Activated T-helper 9 cell treated with anti-CD3 and anti-CD28 coated beads, Interleukin-2, amount 50 U/mL, for 16 hours (primary cell): Measurements from ENCODE around the gene FRMD3.
"Not testable (repeated sequence)": the region's sequence is repeated elsewhere in the genome, so short reads cannot be mapped to it uniquely, and the experiment has no call there.

Experiments
- DNase-seq: peaks from one replicate; pipeline ENCODE4 v3.0.0-alpha.2; 2020; ENCODE audit warnings: low read depth

Gene FRMD3

DNA sequence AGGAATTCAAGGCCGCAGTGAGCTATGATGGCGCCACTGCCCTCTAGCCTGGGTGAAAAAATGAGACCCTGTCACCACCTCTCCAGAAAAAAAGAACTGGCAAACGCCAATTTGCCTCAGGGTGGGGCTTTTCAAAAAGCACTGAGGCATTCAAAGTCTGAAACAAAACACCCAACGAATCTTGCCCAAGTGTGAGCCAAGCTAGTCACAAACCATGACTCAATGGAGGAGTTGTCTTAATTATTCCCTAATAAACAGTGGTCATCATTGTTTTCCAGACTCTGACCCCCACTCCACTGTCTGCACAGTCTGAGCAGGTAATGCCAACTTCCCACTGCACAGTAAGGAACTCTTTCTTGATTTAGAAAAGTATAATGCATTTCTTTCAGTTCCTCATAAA lies 16.8 kb downstream of the FRMD3 start:
- no peak for DNase-seq

DNA sequence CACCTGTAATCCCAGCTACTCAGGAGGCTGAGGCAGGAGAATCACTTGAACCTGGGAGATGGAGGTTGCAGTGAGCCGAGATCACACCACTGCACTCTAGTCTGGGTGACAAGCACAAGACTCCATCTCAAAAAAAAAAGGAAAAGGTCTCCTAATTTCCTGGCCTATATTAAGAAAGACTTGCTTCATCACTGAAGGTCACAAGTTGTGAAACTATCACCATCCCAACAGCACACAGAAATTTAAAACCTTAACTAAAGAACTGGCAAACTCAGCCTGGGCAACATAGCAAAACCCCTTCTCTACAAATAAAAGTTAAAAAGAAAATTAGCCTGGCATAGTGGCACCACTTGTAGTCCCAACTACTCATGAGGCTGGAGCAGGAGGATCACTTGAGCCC lies 17.2 kb downstream of the FRMD3 start:
- no peak for DNase-seq

- DNase-seq: no peak
These were observed 17.9 kb downstream of the FRMD3 start for GRCh38 chr9:83520292-83520691.

- not testable (repeated sequence) for DNase-seq
These were observed 20.2 kb downstream of the FRMD3 start for GRCh38 chr9:83517980-83518379.

GRCh38 chr9:83514767-83515166 lies 23.4 kb downstream of the FRMD3 start:
- DNase-seq: no peak

GRCh38 chr9:83512621-83513020 lies 25.6 kb downstream of the FRMD3 start:
- no peak for DNase-seq

- DNase-seq: no peak
These were observed 27.1 kb downstream of the FRMD3 start for GRCh38 chr9:83511051-83511450.

DNA sequence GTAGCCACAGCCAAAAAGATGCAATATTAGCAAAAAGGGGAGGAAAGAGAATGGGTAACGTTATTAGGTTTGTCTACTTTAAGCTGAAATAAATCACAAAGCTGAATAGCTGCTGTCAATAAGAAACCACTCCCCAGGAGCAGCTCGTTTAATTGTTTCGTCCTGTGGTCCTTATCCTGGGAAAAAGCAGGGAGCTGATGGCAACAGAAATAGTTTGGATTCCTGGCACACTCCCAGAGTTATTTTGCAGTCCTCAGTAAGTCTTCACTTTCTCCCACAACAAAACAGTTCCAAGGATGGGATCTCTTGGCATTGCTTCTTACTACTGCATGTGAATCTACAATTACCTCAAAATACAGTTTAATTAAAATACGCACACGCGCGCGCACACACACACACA lies 28.8 kb downstream of the FRMD3 start:
- DNase-seq: no peak

- no peak for DNase-seq
These were observed 30.1 kb downstream of the FRMD3 start for GRCh38 chr9:83508067-83508466.

DNA sequence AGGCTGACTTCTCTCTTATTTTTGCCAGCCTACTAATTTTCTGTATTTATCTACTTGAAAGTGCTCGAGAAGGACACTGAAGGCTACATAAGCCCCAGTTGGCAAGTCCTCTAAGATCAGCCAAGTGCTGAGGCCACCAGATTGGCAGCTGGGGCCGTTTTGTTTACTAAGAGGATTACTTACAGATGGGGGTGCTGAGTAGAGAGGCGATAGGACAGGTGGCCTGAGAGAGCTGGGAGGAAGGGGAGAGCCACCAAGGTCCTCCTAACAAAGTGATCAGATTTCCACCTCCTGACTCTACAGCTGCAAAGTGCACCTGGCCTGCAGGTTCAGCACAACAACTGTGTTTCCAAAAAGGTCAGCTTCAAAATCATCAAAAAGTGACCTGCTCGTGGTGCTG lies 32.9 kb downstream of the FRMD3 start:
- DNase-seq: no peak

DNA sequence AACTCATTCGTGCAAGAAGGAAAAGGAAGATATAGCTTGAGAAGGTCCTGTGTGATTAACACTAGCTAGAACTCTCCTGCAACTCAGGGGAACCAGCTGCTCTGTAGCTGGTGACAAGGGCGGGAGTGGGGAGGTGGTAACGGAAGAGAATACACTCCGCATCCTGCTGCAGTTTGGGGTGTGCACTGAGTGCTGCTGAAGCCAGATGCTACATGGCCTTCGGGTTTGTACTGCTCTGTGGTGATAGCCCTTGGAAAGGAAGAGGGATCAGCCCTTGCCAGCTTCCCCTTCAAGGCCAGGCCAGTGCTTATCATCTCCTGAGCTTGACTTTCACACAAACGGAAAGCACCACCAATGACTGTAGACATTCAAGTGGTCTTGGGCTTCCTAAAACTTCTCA lies 34.3 kb downstream of the FRMD3 start:
- DNase-seq: no peak

DNA sequence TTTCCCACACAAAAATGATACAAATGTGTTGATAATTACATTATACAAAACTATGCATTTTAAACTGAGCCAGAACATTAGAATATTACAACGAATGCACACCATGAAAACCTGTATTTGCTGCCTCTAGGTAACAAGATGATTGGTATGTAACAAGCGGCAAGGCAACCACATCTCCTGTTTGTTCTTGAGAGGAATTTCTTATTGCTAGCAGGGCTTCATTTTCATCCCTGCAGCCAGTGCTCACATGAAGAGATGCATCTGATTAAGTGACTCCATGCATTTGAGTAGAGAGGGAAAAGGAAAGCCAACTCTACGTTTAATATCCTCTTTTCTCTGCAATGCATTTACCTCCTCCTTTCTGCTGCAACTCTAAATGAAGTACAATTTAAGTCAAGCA lies 36.6 kb downstream of the FRMD3 start:
- DNase-seq: no peak

GRCh38 chr9:83497441-83497840 lies 40.8 kb downstream of the FRMD3 start:
- no peak for DNase-seq

DNA sequence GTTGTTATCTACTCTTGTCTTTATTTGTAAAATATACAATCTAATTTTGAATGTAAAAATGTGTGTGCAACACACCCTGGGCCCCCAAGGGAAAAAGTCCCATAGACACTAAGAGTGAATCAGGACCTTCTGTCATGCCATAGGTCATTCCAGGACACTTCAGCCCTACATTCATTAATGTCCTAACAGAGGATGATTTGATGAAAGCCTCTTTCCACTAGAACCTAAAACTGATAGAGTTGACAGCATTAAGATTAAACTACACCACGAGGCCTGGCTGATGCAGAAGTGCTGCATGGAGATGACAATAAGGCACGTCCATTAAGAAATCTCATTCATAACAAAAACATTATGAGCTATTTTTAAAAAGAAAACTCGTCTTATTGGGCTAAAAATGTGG lies 46.2 kb downstream of the FRMD3 start:
- no peak for DNase-seq

DNA sequence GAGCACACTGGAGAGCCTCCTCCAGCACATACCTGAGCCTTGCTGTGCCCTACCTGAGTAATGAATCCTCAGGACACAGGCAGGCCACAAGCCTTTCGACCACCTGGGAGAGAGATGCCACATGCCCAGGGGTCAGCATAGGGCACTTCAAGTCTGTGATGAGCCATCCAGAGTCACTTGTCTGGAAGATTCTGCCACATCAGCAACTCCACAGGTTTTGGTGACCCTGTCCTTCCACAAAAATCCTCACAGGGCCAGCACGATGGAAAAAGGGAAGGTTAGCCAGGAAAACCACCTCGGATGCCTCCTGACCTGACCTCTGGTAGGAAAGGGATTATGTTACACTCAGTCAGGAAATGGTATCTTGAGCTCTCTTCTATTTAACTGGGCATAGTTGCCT lies 46.8 kb downstream of the FRMD3 start:
- no peak for DNase-seq

DNA sequence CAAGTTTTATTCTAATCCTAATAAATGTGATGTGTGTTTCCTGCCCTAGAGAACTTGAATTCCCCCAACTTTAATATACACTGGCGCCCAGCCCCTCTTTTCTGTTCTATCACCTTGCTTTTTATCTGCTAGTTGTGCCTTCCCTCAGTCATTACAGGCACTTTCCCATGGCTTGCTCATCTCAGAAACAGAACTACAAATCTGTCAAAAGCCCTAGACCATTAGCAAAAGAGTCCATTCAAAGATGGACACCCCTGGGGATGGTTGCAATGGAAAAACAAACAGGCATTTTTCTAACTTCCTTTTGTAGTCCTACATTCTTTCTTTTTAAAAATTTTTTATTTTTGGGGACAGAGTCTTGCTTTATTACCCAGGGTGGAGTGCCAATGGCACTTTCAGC lies 48.2 kb downstream of the FRMD3 start:
- no peak for DNase-seq

DNA sequence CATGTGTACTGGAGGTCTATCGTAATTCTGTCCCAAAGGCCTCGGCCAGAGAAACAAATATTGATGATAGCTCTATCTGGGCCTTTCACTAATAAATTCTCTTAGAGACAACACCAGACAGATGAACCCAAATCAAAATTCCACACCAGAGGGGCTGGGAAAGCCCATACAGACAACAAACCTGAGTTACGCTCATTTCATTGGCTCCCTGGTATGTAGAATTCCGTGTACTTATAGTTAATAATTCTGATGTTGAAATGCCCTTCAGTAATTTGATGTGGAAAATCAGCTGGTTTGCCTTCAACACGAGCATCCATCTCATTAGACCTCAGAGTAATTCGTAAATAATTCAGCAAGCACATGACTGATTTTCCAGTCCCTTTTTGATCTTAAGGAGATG lies 53.2 kb downstream of the FRMD3 start:
- no peak for DNase-seq

- DNase-seq: no peak
These were observed 55.0 kb downstream of the FRMD3 start for GRCh38 chr9:83483223-83483622.

GRCh38 chr9:83479765-83480164 lies 58.4 kb downstream of the FRMD3 start:
- no peak for DNase-seq

- DNase-seq: no peak
These were observed 60.6 kb downstream of the FRMD3 start for GRCh38 chr9:83477571-83477970.

DNA sequence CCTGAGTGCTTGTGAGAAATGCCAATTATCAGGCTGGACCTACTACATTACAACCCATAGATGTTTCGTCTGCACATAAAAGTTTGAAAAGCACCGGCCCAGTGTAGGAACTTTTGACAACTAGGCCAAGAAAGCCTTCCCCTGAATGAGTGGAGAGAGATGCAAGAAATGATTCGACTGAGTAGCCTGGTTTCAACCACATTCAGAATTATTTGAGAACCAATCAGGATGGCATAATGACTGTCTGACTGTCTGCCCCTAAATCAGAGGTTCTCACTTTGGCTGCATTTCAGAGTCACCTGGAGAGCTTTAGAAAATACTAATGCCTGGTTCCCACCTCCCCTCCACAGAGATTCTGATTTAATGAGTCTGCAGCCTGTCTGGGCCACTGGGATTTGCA lies 61.1 kb downstream of the FRMD3 start:
- DNase-seq: no peak

DNA sequence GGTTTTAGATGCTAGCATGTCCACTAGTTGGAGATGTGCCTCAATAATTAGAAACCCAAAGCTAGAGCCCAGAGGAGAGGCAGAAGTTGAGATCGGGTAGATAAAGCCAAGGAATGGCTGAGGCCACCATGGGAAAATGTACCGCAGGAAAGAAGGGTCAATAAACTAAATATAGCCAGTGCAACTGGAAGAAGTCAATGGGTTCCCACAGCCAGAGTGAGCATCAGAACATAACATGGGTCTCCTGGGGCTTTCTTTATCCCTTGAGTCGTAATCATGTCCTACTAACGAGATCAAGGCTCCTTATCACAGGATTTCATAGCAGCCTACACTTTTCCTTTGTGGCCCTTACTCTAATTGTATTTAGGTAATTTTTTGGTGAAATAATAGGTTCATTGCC lies 61.7 kb downstream of the FRMD3 start:
- DNase-seq: no peak

DNA sequence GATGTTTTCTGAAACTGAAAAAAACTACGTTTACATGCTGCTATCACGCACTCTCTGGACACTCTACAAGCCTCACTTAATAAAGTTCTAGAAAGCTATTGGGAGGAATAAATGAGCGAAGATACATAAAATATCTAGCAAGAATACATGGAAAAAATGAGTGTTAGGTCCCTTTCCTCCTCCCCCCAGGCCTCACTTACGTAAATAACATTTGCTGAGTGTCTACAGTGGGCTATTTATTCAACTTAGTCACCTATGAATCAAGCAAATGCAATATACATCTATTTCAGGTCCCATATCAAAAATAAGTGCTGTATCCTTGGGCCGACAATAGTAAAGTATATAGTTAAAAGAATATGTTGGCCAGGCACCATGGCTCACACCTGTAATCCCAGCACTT lies 62.5 kb downstream of the FRMD3 start:
- no peak for DNase-seq

- no peak for DNase-seq
These were observed 63.6 kb downstream of the FRMD3 start for GRCh38 chr9:83474631-83475030.

DNA sequence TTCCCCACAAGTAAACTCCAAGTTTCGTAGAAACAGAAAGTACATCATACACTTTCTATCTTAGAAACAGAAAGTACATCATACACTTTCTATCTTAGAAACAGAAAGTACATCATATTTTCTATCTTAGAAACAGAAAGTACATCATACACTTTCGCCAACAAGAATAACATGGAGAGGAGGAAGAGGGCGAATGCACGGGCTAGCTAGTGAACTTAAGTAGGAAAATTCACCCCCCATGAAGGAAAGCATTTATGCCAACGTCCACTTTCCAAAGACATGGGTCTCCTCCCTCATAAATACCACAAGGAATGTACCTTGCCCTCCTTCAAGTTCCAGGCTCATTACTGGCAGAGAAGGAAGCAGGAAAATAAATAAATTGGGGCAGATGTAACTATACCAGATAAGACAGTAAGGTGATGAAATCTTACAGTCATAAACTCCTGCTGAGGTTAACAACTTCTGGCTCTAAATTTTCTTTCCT lies 64.7 kb downstream of the FRMD3 start:
- no peak for DNase-seq
